ENCODE data around the gene TMEM17. TPM values are rescaled to one million over a fixed set of nuclear protein-coding genes. Genes with fewer than 3 reads are reported as not detected.

TMEM17 gene
- total RNA-seq, 2 donors from 2014 or later: 0.42 to 2.7 TPM

GRCh38 chr2:62459672-62460071, 46.3 kb downstream of the TMEM17 start:
- Histone ChIP-seq H3K27ac (no peak overlapping the region), H3K9me3 (no peaks in the 10 kb centered on the region), H3K27me3 (replicated peaks; ENCODE audit: insufficient read depth) (no peaks in the 10 kb centered on the region), H3K36me3 (no peaks in the 10 kb centered on the region), H3K4me3 (no peak overlapping the region), H3K4me1 (ENCODE audit: control insufficient read depth in 1 of 2, low read depth in 2 of 2) (peaks cover 0 to 12% of the 10 kb centered on the region in 2 donors)
- TF ChIP-seq CTCF (IDR thresholded peaks at IDR 0.05): no peak
- no peak for DNase-seq (ENCODE audit: low spot score)
- ATAC-seq (ENCODE audit: insufficient number of reproducible peaks, low FRiP score, low read depth): no peak

- H3K4me3 ChIP-seq: no peak overlapping the region
- ATAC-seq (ENCODE audit: insufficient number of reproducible peaks, low FRiP score, low read depth) (no peak), DNase-seq (ENCODE audit: low spot score) (no peak)
- H3K9me3 ChIP-seq: no peaks in the 10 kb centered on the region
- no peaks in the 10 kb centered on the region for H3K27me3 ChIP-seq (replicated peaks; ENCODE audit: insufficient read depth)
- H3K4me1 ChIP-seq (ENCODE audit: control insufficient read depth in 1 of 2, low read depth in 2 of 2): peaks cover 0 to 12% of the 10 kb centered on the region in 2 donors
- no peak for TF ChIP-seq CTCF (IDR thresholded peaks at IDR 0.05)
- no peak overlapping the region for H3K27ac ChIP-seq
- H3K36me3 ChIP-seq: no peaks in the 10 kb centered on the region
Observed at GRCh38 chr2:62459106-62459505, 46.9 kb downstream of the TMEM17 start.

GRCh38 chr2:62458671-62459081, 47.3 kb downstream of the TMEM17 start:
- Histone ChIP-seq H3K9me3 (no peaks in the 10 kb centered on the region), H3K27ac (no peak overlapping the region), H3K4me3 (no peak overlapping the region), H3K27me3 (replicated peaks; ENCODE audit: insufficient read depth) (no peaks in the 10 kb centered on the region), H3K36me3 (no peaks in the 10 kb centered on the region), H3K4me1 (ENCODE audit: control insufficient read depth in 1 of 2, low read depth in 2 of 2) (peaks cover 0 to 12% of the 10 kb centered on the region in 2 donors)
- ATAC-seq (ENCODE audit: insufficient number of reproducible peaks, low FRiP score, low read depth) (no peak), DNase-seq (ENCODE audit: low spot score) (no peak)
- no peak for TF ChIP-seq CTCF (IDR thresholded peaks at IDR 0.05)

- ATAC-seq (ENCODE audit: insufficient number of reproducible peaks, low FRiP score, low read depth): no peak
- no peaks in the 10 kb centered on the region for H3K9me3 ChIP-seq
- H3K4me1 ChIP-seq (ENCODE audit: control insufficient read depth in 1 of 2, low read depth in 2 of 2): peaks cover 0 to 12% of the 10 kb centered on the region in 2 donors
- DNase-seq (ENCODE audit: low spot score): no peak
- H3K4me3 ChIP-seq: no peak overlapping the region
- H3K27ac ChIP-seq: no peak overlapping the region
- H3K27me3 ChIP-seq (replicated peaks; ENCODE audit: insufficient read depth): no peaks in the 10 kb centered on the region
- TF ChIP-seq CTCF (IDR thresholded peaks at IDR 0.05): no peak
- H3K36me3 ChIP-seq: no peaks in the 10 kb centered on the region
Observed at GRCh38 chr2:62458206-62458641, 47.8 kb downstream of the TMEM17 start.

GRCh38 chr2:62457556-62457955, 48.4 kb downstream of the TMEM17 start:
- H3K9me3 ChIP-seq: no peaks in the 10 kb centered on the region
- no peak overlapping the region for H3K27ac ChIP-seq
- peaks cover 0 to 12% of the 10 kb centered on the region in 2 donors for H3K4me1 ChIP-seq (ENCODE audit: control insufficient read depth in 1 of 2, low read depth in 2 of 2)
- no peaks in the 10 kb centered on the region for H3K27me3 ChIP-seq (replicated peaks; ENCODE audit: insufficient read depth)
- TF ChIP-seq CTCF (IDR thresholded peaks at IDR 0.05): no peak
- H3K4me3 ChIP-seq: peak overlapping the region; percentile 91
- no peak for DNase-seq (ENCODE audit: low spot score)
- no peak for ATAC-seq (ENCODE audit: insufficient number of reproducible peaks, low FRiP score, low read depth)
- H3K36me3 ChIP-seq: no peaks in the 10 kb centered on the region
